ENCODE data around the gene CRYAA.
"Not testable (repeated sequence)": the region's sequence is repeated elsewhere in the genome, so short reads cannot be mapped to it uniquely, and the experiment has no call there.

DNA sequence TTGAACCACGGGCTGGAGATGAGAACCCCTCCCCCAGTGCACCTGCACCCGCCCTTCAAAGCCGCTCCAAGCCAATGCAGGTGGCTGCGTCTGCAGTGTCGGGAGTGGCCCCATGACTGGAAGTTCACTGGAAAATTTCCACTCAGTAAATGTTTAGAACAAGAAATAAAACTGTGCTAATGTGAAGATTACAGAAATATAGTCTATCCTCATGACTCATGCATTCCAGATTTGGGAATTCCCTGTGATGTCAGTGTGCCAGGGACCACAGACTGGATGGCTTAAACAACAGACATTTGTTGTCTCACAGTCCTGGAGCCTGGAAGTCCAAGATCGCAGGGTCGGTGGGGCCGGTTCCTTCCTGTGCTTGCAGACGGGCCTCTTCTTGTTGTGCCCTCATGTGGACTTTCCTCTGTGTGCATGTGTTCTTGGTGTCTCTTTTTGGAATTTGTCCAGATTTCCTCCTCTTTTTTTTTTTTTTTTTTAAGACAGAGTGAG is 6.1 kb upstream of the CRYAA start:
- TF ChIP-seq, protein P1, sequence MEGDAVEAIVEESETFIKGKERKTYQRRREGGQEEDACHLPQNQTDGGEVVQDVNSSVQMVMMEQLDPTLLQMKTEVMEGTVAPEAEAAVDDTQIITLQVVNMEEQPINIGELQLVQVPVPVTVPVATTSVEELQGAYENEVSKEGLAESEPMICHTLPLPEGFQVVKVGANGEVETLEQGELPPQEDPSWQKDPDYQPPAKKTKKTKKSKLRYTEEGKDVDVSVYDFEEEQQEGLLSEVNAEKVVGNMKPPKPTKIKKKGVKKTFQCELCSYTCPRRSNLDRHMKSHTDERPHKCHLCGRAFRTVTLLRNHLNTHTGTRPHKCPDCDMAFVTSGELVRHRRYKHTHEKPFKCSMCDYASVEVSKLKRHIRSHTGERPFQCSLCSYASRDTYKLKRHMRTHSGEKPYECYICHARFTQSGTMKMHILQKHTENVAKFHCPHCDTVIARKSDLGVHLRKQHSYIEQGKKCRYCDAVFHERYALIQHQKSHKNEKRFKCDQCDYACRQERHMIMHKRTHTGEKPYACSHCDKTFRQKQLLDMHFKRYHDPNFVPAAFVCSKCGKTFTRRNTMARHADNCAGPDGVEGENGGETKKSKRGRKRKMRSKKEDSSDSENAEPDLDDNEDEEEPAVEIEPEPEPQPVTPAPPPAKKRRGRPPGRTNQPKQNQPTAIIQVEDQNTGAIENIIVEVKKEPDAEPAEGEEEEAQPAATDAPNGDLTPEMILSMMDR (IDR thresholded peaks at IDR 0.05), result not testable (repeated sequence)
- TF ChIP-seq POLR2A, EP300 (IDR thresholded peaks at IDR 0.05): not testable (repeated sequence)

Data from suprapubic skin (tissue), 3 donors.